Fibroblast of skin of left biceps (primary cell): ENCODE data around the gene LRFN2.

Experiments used
- DNase-seq, 2 experiments: peaks; one replicate each; pipeline ENCODE4 v3.0.0-alpha.2; 2013; ENCODE audit warnings: low read depth in 2 of 2

The LRFN2 gene

DNA sequence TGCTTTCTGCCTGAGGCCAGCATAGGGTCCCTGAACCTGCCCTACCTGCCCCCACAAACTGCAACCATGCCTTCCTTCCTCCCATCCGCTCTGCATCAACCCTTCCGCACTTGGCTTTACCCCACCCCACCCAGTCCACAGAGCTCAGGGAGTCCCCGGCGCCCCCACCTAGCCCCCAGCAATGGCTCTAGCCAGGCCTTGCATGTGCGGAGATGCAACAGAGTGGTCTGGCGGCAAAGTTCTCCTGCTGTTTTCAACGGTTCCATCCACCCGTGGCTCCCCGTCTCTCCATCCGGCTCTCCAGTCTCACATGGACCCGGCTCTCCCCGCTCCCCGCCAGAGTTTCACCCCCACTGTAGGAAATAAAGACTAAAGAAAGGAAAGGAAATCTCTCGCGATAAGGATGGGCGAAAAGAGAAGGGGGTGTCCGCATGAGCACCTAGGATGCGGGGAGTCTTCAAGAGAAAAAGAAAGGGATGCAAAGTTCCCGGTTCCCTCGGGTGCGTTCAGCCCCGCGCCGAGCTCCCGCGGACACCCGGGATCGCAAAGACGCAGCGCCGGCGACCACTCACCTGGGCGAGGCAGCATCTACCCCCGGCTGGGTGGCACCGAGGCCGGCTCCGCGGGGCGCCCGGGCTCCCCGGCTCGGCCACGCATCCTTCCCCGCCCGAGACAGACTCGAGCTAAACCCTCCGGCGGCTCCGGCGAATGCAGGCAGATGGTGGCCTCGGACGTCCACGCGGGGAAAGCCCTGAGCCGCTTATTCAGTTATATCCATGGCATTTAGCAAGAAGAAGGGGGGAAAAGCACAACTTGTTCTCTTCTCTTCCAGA, 579 bp downstream of the LRFN2 start:
- no peak for DNase-seq

GRCh38 chr6:40585651-40586269, 1.4 kb downstream of the LRFN2 start:
- no peak for DNase-seq

DNA sequence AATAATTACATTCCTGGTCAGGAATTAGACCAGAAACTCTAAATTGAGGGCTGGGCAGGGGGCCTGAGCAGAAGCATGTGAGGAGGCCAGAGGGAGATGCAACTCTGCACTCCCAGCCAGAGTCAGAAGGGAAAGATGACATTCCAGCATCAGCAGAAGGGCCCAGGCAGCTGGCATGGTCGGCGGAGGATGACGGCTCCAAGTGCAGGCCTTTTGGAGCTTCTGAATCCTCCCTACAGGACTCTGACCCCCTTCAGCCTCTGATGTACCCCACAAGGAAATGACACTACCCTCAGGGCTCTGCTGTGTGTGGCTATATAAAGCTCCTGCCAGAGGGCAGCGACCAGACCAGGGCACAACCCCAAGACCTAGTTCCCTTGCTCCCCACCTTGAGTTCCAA, 1.9 kb downstream of the LRFN2 start:
- no peak for DNase-seq

GRCh38 chr6:40584741-40585140, 2.4 kb downstream of the LRFN2 start:
- no peak for DNase-seq

DNA sequence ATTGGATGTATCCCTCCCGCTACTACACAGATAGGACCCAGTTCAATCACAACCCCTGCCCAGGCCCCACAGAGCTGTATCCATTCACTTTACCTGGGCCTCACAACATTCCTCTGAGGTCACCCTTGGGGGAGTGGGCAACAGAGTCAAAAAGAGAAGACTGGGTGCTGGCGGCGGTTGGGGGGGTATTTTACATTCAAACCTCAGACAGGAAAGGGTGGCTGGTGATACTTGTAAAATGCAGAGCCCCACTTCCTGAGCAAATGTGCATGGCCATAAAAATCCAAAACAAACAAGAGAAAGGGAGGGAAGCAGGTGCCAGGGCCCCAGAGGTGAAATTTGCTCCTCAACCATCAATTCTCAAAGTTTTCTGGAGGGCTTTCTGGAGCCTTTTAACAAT, 3.5 kb downstream of the LRFN2 start:
- DNase-seq = no peak

GRCh38 chr6:40582892-40583291, 4.3 kb downstream of the LRFN2 start:
- DNase-seq = no peak

GRCh38 chr6:40579101-40579500, 8.1 kb downstream of the LRFN2 start:
- no peak for DNase-seq

DNA sequence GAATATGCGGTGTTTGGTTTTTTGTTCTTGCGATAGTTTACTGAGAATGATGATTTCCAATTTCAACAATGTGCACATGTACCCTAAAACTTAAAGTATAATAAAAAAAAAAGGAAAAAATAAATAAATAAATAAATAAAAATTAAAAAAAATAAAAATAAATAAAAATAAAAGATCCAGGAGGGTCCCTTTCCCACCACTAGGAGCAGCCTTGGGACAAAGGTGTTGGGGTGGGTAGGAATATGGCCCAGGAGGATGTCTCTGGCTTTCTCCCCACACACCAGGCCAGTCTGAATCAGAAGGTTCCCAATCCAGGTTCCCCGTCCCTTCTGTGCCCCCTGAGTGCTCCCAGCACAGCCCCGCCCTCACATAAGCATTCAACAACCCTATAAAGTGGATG, 9.5 kb downstream of the LRFN2 start:
- DNase-seq = no peak

DNA sequence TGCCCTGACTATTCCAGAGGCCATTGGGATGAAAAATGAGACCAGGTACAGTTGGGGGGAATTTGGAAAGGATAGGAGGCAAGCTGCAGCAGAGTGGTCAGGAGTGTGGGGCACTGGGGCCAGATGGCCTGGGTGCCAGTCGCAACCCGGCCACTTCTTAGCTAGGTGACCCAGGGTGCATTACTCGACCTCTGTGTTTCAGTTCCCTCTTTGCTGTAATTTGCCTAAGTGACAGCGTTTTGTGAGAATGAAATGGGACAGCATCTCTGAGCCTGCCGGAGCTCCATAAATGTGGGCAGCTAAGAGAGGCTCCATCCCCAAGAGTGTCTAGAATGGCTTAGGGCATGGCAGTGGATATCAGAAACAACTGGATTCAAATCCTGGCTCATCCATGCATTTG, 13.9 kb downstream of the LRFN2 start:
- DNase-seq = no peak

GRCh38 chr6:40569162-40569910, 17.8 kb downstream of the LRFN2 start:
- DNase-seq = no peak

DNA sequence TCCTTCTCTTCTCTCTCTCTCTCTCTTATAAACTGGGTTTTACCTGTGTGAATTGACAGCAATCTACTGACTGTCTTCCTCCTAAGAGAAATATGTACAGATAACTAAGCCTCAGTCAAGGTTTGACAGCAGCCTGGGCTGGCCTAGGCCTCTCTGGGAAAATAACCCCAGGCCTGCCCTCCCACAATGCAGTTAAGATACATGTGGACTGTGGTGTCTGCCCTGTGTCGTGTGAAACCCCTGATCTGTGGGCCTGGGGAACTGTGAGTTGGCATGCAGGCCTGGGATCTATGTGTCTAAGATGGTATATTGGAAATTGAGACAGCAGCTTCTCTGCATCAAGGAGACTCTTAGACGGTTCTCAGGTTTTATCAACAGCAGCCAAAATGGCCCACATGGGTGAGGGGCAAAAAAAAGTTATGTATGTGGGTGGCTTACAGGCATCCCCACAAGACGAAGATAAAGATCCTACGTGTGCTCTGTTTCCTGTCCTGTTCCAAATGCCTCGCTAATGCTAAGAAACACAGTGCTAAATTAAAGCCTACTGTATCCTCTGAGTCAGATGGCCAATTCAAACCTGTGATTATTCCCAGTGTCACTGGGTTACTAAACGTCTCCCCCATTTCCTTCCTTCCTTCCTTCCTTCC, 19.0 kb downstream of the LRFN2 start:
- no peak for DNase-seq

- no peak for DNase-seq
Observed at GRCh38 chr6:40563111-40563510, 24.1 kb downstream of the LRFN2 start.

GRCh38 chr6:40559056-40559455, 28.1 kb downstream of the LRFN2 start:
- DNase-seq = no peak

- DNase-seq = no peak
Observed at GRCh38 chr6:40558102-40558501, 29.1 kb downstream of the LRFN2 start.

DNA sequence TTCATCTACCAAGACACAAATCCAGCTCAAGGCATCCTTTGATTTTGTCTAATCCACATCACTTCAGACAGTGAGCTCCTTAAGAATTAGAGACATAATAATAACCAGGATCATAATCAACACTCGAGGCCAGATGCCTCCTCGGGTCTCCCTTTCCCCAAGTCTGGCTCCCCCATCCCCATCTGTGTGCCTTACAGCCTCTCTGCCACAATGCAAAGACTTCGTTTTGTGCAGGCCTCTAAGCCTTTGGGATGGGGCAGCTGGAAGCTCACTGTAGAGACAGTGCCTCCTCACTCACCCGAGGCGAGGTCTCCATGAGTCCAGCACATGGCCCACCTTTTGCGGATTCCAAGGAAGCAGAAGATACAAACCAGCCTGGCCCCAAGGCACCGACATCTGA, 30.3 kb downstream of the LRFN2 start:
- no peak for DNase-seq

GRCh38 chr6:40556023-40556422, 31.1 kb downstream of the LRFN2 start:
- DNase-seq = no peak

DNA sequence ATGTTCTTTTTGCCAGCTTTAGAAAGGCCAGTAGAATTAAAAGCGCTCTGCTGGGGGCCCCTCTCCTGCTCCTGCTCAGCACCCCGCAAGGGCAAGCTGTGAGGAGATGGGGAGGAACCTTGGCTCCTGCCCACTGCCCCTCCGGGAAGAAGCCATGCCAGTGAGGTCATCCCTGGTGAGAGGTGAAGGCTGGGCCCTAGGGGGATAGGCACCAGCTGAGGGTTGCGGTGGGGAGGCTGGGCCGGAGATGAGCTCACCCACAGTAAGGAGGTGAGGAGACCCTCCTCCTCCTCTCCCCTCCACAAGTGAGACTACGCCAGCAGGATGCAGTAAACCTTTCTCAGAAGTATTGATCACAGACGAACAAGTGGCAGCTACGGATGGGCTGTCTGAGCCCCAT, 32.1 kb downstream of the LRFN2 start:
- no peak for DNase-seq

DNA sequence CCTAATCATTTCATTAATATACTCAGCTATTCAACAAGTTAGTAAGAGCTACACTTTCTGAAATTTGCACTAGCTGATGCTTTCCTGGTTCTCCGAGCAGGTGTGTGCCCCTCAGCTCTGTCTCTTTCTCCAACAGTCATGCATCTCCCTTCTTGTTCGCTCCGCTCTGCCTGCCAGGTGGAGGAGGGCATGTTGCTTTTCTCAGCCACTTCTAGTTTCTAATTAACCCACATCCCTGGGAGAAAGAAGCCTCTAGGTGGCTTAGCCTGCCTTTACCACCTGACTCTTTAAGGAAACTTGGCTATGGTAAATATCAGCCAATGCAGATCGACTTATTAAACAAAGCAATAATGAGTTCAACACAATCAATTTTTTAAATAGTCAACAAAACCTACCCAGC, 34.2 kb downstream of the LRFN2 start:
- no peak for DNase-seq

DNA sequence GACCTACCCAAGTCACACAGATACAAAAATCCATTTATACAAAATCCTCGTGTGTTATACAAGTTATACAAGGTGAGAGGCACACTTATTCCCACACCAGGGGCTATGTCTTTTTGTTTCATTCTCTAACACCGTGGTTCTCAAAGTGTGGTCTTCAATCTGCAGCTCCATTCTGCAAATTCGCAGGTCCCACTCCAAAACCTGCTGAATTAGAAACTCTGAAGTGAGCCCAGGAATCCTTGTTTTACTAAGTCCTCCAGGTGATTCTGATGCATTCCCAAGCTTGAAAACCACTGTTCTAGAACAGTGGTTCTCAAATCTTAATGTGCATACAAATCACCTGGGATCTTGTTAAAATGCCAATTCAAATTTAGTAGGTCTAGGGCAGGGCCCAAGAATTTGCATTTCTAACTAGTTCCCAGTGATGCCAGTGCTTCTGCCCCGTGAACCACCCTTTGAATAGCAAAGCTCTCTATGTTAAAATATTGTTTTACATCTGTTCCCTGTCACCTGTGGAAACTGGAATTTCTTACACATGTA, 35.1 kb downstream of the LRFN2 start:
- DNase-seq = no peak

DNA sequence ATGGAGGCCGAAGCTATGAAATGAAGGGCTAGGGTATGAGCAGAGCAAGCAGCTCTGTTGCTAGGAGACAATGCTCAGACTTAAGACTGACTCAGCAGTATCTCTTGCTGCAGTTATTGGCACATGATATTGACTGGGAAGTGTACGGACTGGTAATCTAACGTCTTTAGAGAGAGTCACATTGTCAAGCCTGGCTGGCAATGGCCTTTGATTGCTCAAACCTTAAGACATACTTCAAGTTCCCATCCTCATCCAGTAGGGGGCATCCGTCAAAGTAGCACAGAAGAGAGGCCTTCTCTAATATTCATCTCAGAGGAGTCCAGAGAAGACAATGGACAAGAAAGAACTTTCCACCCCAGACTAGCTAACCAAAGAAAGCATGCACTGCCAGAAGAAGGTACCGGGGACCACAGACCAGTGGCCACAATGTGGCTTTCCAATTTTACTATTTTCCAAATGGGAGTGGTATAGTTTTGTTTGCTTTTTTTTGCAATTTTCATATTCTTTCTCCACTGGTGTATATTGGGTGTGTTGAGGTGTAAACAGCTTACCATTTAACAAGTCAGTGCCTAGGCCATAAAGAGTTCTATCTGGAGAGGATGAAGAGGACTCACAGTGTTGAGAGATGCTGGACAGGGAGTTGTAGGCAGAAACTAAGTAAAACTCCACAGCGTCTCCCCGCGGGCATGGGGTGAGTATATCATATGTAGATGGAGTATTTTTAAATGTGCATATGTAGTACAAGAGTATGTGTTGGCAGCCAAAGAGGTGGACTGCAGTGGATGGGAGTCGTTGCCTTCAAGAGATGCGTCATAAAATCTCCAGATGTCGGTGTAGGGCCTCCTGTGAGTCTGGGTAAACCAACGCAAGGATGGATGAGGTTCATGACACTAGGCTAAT, 36.7 kb downstream of the LRFN2 start:
- peak; percentile 10 to 15 for DNase-seq

GRCh38 chr6:40545954-40546353, 41.2 kb downstream of the LRFN2 start:
- no peak for DNase-seq
